Measurements from ENCODE around the gene COX5B. TPM values are rescaled to one million over a fixed set of nuclear protein-coding genes. Genes with fewer than 3 reads are reported as not detected.
"Not testable (repeated sequence)": the region's sequence is repeated elsewhere in the genome, so short reads cannot be mapped to it uniquely, and the experiment has no call there.

The COX5B gene
- total RNA-seq, 1 donor from 2014 or later = 155 TPM

DNA sequence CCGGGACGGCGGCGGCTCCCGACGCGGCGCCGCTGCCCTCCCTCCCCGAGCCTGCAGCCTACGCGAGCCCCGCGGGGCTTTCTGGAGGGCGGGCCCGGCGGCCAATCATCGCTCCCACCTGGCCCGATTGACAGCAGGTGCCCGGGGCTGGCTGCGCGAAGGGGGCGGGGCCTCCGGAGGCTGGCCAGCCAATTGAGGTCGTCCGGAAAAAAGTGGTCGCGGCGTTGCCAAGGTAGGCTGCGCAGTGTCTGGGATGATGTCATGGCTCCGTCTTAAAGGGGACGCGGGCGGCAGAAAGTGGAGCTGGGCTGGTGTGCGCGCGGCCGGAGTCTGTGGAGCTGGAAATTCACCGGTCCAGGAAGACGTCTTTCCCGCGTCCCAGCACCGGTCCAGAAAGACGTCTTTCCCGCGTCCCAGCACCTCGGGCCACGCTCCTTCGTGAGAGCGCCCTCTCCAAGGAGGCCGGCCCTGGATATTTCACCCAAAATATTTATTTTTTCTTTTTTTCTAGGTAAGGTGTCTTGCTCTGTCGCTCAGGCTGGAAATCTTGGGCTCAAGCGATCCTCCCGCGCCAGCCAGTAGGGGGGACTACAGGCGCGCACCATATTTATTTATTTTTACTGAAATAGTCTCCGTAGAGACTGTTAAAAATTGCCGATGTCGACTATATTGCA lies 18.2 kb downstream of the COX5B start, which contains the start of gene ACTR1B:
Gene ACTR1B, minus strand, starts transcription at position 83 of the 674 bp plus-strand sequence. CDS start 154 bp downstream, outside the sequence.
- H3K4me3 ChIP-seq = peak within 1 kb of the TSS; percentile 67
- H3K4me1 ChIP-seq = peaks cover 20% of the 10 kb centered on the region
- peak within 1 kb of the TSS; percentile 97 for H3K27ac ChIP-seq
- intact Hi-C loops (cut with DNase I) = no loop called here
- H3K27me3 ChIP-seq = no peaks in the 10 kb centered on the region
- peak; percentile 63 for TF ChIP-seq CTCF (IDR thresholded peaks at IDR 0.05)
- peaks cover 2% of the 10 kb centered on the region for H3K36me3 ChIP-seq
- DNase-seq (peak; percentile 99), ATAC-seq (peak; percentile 95)
- H3K9me3 ChIP-seq = no peaks in the 10 kb centered on the region

- no peaks in the 10 kb centered on the region for H3K27me3 ChIP-seq
- intact Hi-C loops (cut with DNase I) = no loop called here
- H3K36me3 ChIP-seq = no peaks in the 10 kb centered on the region
- TF ChIP-seq CTCF (IDR thresholded peaks at IDR 0.05) = no peak
- peak overlapping the region; percentile 67 for H3K4me3 ChIP-seq
- ATAC-seq = no peak
- DNase-seq = no peak
- H3K4me1 ChIP-seq = peaks cover 20% of the 10 kb centered on the region
- H3K27ac ChIP-seq = peak overlapping the region; percentile 97
- H3K9me3 ChIP-seq = no peaks in the 10 kb centered on the region
Measured at GRCh38 chr2:97664636-97664970, 18.7 kb downstream of the COX5B start.

DNA sequence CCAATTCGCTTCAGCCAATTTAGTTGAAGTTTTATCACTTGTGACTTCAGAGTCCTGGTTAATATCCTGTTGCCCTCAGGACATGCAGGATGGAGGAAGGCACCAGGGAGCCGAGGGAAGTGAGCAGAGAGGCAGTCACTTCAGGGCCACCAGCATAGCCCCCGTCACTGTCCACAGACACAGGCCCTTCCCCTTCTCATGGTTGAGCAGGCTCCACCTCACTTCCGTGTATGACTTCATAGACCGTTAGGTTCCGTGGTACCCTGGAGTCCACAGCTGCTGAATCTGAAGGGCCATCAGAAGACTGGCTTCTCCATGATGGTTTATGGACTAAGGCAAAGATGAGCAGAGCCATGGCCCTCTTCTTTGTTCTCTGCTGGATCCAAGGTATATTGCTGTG lies 23.6 kb downstream of the COX5B start, which contains the start of gene C2orf92:
Gene C2orf92, plus strand, starts transcription at position 266 of the 400 bp plus-strand sequence. Its CDS starts 76 bp downstream, at position 342.
- Histone ChIP-seq H3K36me3 (no peaks in the 10 kb centered on the region), H3K27me3 (no peaks in the 10 kb centered on the region), H3K4me1 (peaks cover 4% of the 10 kb centered on the region), H3K27ac (no peak within 1 kb of the TSS), H3K4me3 (no peak within 1 kb of the TSS), H3K9me3 (no peaks in the 10 kb centered on the region)
- TF ChIP-seq CTCF (IDR thresholded peaks at IDR 0.05) = no peak
- ATAC-seq (no peak), DNase-seq (no peak)
- intact Hi-C loops (cut with DNase I) = no loop called here

- ATAC-seq = no peak
- no peak overlapping the region for H3K27ac ChIP-seq
- intact Hi-C loops (cut with DNase I) = no loop called here
- H3K9me3 ChIP-seq = no peaks in the 10 kb centered on the region
- no peaks in the 10 kb centered on the region for H3K27me3 ChIP-seq
- H3K36me3 ChIP-seq = no peaks in the 10 kb centered on the region
- no peak for TF ChIP-seq CTCF (IDR thresholded peaks at IDR 0.05)
- no peak for DNase-seq
- H3K4me3 ChIP-seq = no peak overlapping the region
- no peaks in the 10 kb centered on the region for H3K4me1 ChIP-seq
Measured at GRCh38 chr2:97670471-97670870, 24.6 kb downstream of the COX5B start.

- Histone ChIP-seq H3K4me3 (no peak overlapping the region), H3K27ac (no peak overlapping the region), H3K27me3 (no peaks in the 10 kb centered on the region), H3K9me3 (no peaks in the 10 kb centered on the region), H3K4me1 (no peaks in the 10 kb centered on the region), H3K36me3 (no peaks in the 10 kb centered on the region)
- intact Hi-C loops (cut with DNase I) = no loop called here
- ATAC-seq = no peak
- DNase-seq = no peak
- TF ChIP-seq CTCF (IDR thresholded peaks at IDR 0.05) = no peak
Measured at GRCh38 chr2:97671526-97671925, 25.7 kb downstream of the COX5B start.

DNA sequence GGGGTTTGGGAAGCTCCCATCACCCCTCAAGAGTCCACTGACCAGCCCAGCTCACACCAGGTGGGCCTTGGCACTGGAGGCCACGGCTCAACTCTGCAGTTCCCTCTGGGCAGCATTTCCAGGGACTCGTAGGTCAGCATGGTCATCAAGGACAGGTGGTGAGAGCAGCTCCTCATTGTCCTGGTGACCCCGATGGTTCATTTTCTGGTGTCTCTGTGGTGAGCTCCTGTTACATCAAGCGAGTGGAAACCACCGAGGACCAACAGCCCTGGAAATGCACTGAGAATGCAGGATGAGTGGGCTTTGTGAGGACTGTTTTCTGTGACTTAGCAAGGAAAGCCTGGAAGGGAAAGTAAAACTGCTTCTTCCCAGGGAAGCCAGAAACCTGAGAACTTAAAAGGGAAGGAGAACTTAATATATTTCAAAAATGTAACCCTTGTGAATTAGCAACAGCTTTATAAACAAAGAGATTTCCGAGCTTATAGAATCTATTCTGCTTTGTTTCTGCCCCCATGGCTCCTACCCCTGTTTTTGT lies 26.8 kb downstream of the COX5B start:
- H3K36me3 ChIP-seq, DNase-seq, ATAC-seq: not testable (repeated sequence)

More for the DNA sequence above, 26.8 kb downstream of the COX5B start:
- H3K9me3 ChIP-seq; intact Hi-C loops (cut with DNase I); H3K27me3 ChIP-seq; H3K4me3 ChIP-seq; H3K27ac ChIP-seq; H3K4me1 ChIP-seq: not testable (repeated sequence)

Data from upper lobe of right lung (tissue), 1 donor.